K562 (cell line): ENCODE results near the gene ARHGAP9. TPM values are rescaled to one million over a fixed set of nuclear protein-coding genes. Genes with fewer than 3 reads are reported as not detected.

ENCODE experiments used
- ARNT ChIP-seq, 2 experiments: fragments of 450-650 bp; IDR thresholded peaks; 2 replicates each; pipeline ENCODE4 v1.6.1; 2016; ENCODE audit warnings: mild to moderate bottlenecking in 1 of 2
- HIVEP1 ChIP-seq: fragments of 250-450 bp; sonication (Bioruptor Pico); IDR thresholded peaks from 2 replicates; pipeline ENCODE4 v1.4.0; 2020; ENCODE audit warnings: mild to moderate bottlenecking
- NFE2L1 ChIP-seq: fragments of 450-650 bp; IDR thresholded peaks from 2 replicates; pipeline ENCODE4 v1.6.1; 2016; ENCODE audit warnings: missing genetic modification characterization, low read depth, mild to moderate bottlenecking, missing compliant biosample characterization, moderate library complexity, borderline replicate concordance
- NFRKB ChIP-seq: fragments of 450-650 bp; IDR thresholded peaks from 2 replicates; pipeline ENCODE4 v1.6.1; 2016; ENCODE audit warnings: low read depth
- RAD21 ChIP-seq, 2 experiments: fragments of 250-450 bp in 1 of 2; fragments of 450-650 bp in 1 of 2; sonication (Bioruptor Pico) in 1 of 2; formaldehyde crosslinking in 1 of 2; IDR thresholded peaks in 1 of 2; conservative IDR thresholded peaks in 1 of 2; 2 replicates each; pipeline versions ENCODE4 v1.4.0 to v1.8.0; 2020 to 2022; ENCODE audit warnings: mild to moderate bottlenecking in 2 of 2, moderate library complexity in 1 of 2
- ZNF764 ChIP-seq: fragments of 250-450 bp; sonication (Bioruptor Pico); IDR thresholded peaks from 2 replicates; pipeline ENCODE4 v1.4.0; 2020; ENCODE audit warnings: low read depth, mild to moderate bottlenecking, moderate library complexity
- ZNF778 ChIP-seq: fragments of 450-650 bp; formaldehyde crosslinking; IDR thresholded peaks from 2 replicates; pipeline ENCODE4 v1.4.0; 2020; ENCODE audit warnings: mild to moderate bottlenecking, moderate library complexity
- polyA plus RNA-seq, 8 experiments: library from polyadenylated mRNA; depleted of rRNA in 4 of 8; stranded (reverse) in 5 of 8; unstranded in 3 of 8; fragments of >200 nt; fragmentation: Nextera tagmentation in 2 of 8; fragmentation: Illumina TruSeq in 1 of 8; extraction: Ambion mirVana in 2 of 8; extraction: Trizol in 1 of 8; gene quantifications; 2 replicates each; pipeline versions ENCODE4 v1.2.1 to v1.2.3, GENCODE V29; 2011 to 2014; ENCODE audit warnings: inconsistent platforms in 1 of 8, missing spikeins in 1 of 8
- total RNA-seq, 7 experiments: library from RNA; depleted of rRNA in 6 of 7; stranded (reverse); fragments of >200 nt in 6 of 7; fragmentation: Illumina TruSeq in 2 of 7; extraction: Trizol in 2 of 7; gene quantifications; 2 replicates each; pipeline versions ENCODE4 v1.2.1 to v1.2.3, GENCODE V29; 2011 to 2021; ENCODE audit warnings: low replicate concordance in 1 of 7
- TF ChIP-seq, protein P1 (sequence below): sonication (generic); formaldehyde crosslinking; IDR thresholded peaks from 2 replicates; pipeline ENCODE4 v1.8.0; 2022; ENCODE audit warnings: mild to moderate bottlenecking, missing genetic modification reagents
- TF ChIP-seq, protein P2 (sequence below), 2 experiments: fragments of 450-650 bp in 1 of 2; IDR thresholded peaks; 2 replicates each; pipeline ENCODE4 v1.6.1; 2011 to 2017; ENCODE audit warnings: low read depth in 2 of 2, antibody characterized with exemption in 1 of 2, borderline replicate concordance in 1 of 2, low read length in 1 of 2, mild to moderate bottlenecking in 1 of 2, mixed read lengths in 1 of 2; ENCODE audit not compliant: control insufficient read depth in 1 of 2
- TF ChIP-seq, protein P3 (sequence below): fragments of 450-650 bp; IDR thresholded peaks from 2 replicates; pipeline ENCODE4 v1.6.1; 2014; ENCODE audit warnings: low read depth, mild to moderate bottlenecking, moderate library complexity, borderline replicate concordance
- TF ChIP-seq, protein P4 (sequence below): fragments of 150-350 bp; conservative IDR thresholded peaks from 2 replicates; pipeline ENCODE4 v1.6.1; 2014; ENCODE audit warnings: low read length
- TF ChIP-seq, protein P5 (sequence below): fragments of 250-450 bp; sonication (Bioruptor Pico); IDR thresholded peaks from 2 replicates; pipeline ENCODE4 v1.9.0; 2021; ENCODE audit warnings: mild to moderate bottlenecking, inconsistent platforms
- TF ChIP-seq, protein P6 (sequence below): IDR thresholded peaks from 2 replicates; pipeline ENCODE4 v1.6.1; 2012; ENCODE audit warnings: low read depth, low read length, improper control_type of control experiment, borderline replicate concordance

ARHGAP9 gene
- total and polyA plus RNA-seq, 9 of the 15 experiments (the other 6 are each of a cell fraction or from before 2014, with no cell fraction given): 1.5 to 10.2 (median 5.1) TPM

DNA sequence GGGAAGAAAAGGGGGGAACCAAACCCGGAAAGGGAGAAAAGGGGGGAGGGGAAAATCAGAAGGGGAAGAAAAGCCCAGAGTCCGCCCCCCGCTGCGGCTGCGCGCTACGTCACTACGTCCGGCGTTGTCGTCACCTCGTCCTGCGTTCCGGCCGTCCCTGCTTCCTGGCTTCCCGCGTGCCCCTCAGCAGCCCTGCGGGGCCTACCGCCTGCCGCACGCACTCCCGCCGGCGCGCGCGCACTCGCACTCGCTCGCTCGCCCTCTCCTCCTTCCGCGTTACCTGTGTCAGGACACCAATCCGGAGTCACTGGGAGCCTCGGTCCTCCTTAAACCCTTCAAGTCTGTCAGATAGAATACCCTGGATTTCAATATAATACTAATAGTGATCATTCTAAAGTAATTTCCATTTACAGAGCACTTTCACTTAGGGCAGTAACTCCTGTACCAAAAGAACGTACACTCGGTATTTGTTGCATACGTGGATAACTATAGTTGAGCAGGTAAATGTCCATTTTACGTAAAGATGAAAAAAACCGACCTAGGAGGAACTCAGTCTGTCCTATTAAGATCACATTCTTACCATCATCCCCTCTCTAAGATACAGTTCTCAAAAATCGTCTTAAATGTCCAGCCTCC is 48.6 kb downstream of the ARHGAP9 start, which contains the start of gene R3HDM2 (continued):
- TF ChIP-seq, protein P1, sequence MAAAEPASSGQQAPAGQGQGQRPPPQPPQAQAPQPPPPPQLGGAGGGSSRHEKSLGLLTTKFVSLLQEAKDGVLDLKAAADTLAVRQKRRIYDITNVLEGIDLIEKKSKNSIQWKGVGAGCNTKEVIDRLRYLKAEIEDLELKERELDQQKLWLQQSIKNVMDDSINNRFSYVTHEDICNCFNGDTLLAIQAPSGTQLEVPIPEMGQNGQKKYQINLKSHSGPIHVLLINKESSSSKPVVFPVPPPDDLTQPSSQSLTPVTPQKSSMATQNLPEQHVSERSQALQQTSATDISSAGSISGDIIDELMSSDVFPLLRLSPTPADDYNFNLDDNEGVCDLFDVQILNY (CRISPR knock-in tag): peak; percentile 97
- TF ChIP-seq, protein P2, sequence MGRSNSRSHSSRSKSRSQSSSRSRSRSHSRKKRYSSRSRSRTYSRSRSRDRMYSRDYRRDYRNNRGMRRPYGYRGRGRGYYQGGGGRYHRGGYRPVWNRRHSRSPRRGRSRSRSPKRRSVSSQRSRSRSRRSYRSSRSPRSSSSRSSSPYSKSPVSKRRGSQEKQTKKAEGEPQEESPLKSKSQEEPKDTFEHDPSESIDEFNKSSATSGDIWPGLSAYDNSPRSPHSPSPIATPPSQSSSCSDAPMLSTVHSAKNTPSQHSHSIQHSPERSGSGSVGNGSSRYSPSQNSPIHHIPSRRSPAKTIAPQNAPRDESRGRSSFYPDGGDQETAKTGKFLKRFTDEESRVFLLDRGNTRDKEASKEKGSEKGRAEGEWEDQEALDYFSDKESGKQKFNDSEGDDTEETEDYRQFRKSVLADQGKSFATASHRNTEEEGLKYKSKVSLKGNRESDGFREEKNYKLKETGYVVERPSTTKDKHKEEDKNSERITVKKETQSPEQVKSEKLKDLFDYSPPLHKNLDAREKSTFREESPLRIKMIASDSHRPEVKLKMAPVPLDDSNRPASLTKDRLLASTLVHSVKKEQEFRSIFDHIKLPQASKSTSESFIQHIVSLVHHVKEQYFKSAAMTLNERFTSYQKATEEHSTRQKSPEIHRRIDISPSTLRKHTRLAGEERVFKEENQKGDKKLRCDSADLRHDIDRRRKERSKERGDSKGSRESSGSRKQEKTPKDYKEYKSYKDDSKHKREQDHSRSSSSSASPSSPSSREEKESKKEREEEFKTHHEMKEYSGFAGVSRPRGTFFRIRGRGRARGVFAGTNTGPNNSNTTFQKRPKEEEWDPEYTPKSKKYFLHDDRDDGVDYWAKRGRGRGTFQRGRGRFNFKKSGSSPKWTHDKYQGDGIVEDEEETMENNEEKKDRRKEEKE (IDR thresholded peaks at IDR 0.05; ENCODE audit: borderline replicate concordance in 1 of 2, control insufficient read depth in 1 of 2, low read depth in 2 of 2, low read length in 1 of 2): 0 out of 4 replicates have a peak, but pooled peaks of 1 of the 2 experiments have one; percentile 46
- TF ChIP-seq ARNT (IDR thresholded peaks at IDR 0.05) (no peak), HIVEP1 (CRISPR knock-in tag) (no peak), RAD21 (CRISPR knock-in tag; conservative IDR thresholded peaks at IDR 0.05 in 1 of 2, IDR thresholded peaks at IDR 0.05 in 1 of 2) (0 out of 4 replicates have a peak, but pooled peaks of 1 of the 2 experiments have one; percentile 11), NFE2L1 (tag) (no peak), ZNF778 (CRISPR knock-in tag) (no peak), NFRKB (no peak), ZNF764 (CRISPR knock-in tag) (no peak)
- TF ChIP-seq, protein P3, sequence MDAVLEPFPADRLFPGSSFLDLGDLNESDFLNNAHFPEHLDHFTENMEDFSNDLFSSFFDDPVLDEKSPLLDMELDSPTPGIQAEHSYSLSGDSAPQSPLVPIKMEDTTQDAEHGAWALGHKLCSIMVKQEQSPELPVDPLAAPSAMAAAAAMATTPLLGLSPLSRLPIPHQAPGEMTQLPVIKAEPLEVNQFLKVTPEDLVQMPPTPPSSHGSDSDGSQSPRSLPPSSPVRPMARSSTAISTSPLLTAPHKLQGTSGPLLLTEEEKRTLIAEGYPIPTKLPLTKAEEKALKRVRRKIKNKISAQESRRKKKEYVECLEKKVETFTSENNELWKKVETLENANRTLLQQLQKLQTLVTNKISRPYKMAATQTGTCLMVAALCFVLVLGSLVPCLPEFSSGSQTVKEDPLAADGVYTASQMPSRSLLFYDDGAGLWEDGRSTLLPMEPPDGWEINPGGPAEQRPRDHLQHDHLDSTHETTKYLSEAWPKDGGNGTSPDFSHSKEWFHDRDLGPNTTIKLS: peak; percentile 58; the same call in 1 of the 2 replicates
- TF ChIP-seq, protein P4, sequence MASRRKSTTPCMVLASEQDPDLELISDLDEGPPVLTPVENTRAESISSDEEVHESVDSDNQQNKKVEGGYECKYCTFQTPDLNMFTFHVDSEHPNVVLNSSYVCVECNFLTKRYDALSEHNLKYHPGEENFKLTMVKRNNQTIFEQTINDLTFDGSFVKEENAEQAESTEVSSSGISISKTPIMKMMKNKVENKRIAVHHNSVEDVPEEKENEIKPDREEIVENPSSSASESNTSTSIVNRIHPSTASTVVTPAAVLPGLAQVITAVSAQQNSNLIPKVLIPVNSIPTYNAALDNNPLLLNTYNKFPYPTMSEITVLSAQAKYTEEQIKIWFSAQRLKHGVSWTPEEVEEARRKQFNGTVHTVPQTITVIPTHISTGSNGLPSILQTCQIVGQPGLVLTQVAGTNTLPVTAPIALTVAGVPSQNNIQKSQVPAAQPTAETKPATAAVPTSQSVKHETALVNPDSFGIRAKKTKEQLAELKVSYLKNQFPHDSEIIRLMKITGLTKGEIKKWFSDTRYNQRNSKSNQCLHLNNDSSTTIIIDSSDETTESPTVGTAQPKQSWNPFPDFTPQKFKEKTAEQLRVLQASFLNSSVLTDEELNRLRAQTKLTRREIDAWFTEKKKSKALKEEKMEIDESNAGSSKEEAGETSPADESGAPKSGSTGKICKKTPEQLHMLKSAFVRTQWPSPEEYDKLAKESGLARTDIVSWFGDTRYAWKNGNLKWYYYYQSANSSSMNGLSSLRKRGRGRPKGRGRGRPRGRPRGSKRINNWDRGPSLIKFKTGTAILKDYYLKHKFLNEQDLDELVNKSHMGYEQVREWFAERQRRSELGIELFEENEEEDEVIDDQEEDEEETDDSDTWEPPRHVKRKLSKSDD: no peak
- TF ChIP-seq, protein P5, sequence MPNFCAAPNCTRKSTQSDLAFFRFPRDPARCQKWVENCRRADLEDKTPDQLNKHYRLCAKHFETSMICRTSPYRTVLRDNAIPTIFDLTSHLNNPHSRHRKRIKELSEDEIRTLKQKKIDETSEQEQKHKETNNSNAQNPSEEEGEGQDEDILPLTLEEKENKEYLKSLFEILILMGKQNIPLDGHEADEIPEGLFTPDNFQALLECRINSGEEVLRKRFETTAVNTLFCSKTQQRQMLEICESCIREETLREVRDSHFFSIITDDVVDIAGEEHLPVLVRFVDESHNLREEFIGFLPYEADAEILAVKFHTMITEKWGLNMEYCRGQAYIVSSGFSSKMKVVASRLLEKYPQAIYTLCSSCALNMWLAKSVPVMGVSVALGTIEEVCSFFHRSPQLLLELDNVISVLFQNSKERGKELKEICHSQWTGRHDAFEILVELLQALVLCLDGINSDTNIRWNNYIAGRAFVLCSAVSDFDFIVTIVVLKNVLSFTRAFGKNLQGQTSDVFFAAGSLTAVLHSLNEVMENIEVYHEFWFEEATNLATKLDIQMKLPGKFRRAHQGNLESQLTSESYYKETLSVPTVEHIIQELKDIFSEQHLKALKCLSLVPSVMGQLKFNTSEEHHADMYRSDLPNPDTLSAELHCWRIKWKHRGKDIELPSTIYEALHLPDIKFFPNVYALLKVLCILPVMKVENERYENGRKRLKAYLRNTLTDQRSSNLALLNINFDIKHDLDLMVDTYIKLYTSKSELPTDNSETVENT (CRISPR knock-in tag): peak; percentile 57; the same call in 1 of the 2 replicates
- TF ChIP-seq, protein P6, sequence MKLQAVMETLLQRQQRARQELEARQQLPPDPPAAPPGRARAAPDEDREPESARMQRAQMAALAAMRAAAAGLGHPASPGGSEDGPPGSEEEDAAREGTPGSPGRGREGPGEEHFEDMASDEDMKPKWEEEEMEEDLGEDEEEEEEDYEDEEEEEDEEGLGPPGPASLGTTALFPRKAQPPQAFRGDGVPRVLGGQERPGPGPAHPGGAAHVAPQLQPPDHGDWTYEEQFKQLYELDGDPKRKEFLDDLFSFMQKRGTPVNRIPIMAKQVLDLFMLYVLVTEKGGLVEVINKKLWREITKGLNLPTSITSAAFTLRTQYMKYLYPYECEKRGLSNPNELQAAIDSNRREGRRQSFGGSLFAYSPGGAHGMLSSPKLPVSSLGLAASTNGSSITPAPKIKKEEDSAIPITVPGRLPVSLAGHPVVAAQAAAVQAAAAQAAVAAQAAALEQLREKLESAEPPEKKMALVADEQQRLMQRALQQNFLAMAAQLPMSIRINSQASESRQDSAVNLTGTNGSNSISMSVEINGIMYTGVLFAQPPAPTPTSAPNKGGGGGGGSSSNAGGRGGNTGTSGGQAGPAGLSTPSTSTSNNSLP: no peak
